DMS 273 treated with DMSO at 0.1 percent for 48 hours (cell line): ENCODE data around the gene MYL1.

Experiments used
- DNase-seq: peaks from one replicate; lab custom pipeline; 2025; lab: John Stamatoyannopoulos, UW

MYL1 gene

GRCh38 chr2:210315015-210315788 lies at the start of gene MYL1:
Gene MYL1 (minus strand): TSS chr2:210315174. CDS start chr2:210315042, 132 bp downstream.
- DNase-seq = no peak

GRCh38 chr2:210363876-210364275 lies 48.9 kb upstream of the MYL1 start:
- DNase-seq = no peak

- DNase-seq = no peak
These were observed 48.3 kb upstream of the MYL1 start for GRCh38 chr2:210363261-210363660.

- DNase-seq = no peak
These were observed 45.4 kb upstream of the MYL1 start for GRCh38 chr2:210360412-210360811.

- no peak for DNase-seq
These were observed 42.0 kb upstream of the MYL1 start for GRCh38 chr2:210356944-210357343.

GRCh38 chr2:210337159-210337558 lies 22.2 kb upstream of the MYL1 start:
- no peak for DNase-seq

GRCh38 chr2:210324906-210325305 lies 9.9 kb upstream of the MYL1 start:
- DNase-seq = no peak

- no peak for DNase-seq
These were observed 9.5 kb upstream of the MYL1 start for GRCh38 chr2:210324458-210324857.

- no peak for DNase-seq
These were observed 8.0 kb upstream of the MYL1 start for GRCh38 chr2:210323003-210323402.

GRCh38 chr2:210318891-210319290 lies 3.9 kb upstream of the MYL1 start:
- no peak for DNase-seq

- no peak for DNase-seq
These were observed 3.5 kb upstream of the MYL1 start for GRCh38 chr2:210318486-210318885.

- DNase-seq = no peak
These were observed 4.4 kb downstream of the MYL1 start for GRCh38 chr2:210310550-210310949.

GRCh38 chr2:210309548-210310233 lies 5.3 kb downstream of the MYL1 start:
- no peak for DNase-seq

- DNase-seq = no peak
These were observed 11.5 kb downstream of the MYL1 start for GRCh38 chr2:210303498-210303897.

GRCh38 chr2:210302326-210302725 lies 12.6 kb downstream of the MYL1 start:
- DNase-seq = no peak

GRCh38 chr2:210299866-210300373 lies 15.1 kb downstream of the MYL1 start:
- DNase-seq = no peak

- no peak for DNase-seq
These were observed 26.6 kb downstream of the MYL1 start for GRCh38 chr2:210288408-210288807.

- DNase-seq = no peak
These were observed 27.7 kb downstream of the MYL1 start for GRCh38 chr2:210287301-210287700.

GRCh38 chr2:210286123-210286680 lies 28.8 kb downstream of the MYL1 start:
- no peak for DNase-seq

GRCh38 chr2:210277133-210277532 lies 37.8 kb downstream of the MYL1 start:
- DNase-seq = no peak

- no peak for DNase-seq
These were observed 43.7 kb downstream of the MYL1 start for GRCh38 chr2:210271300-210271699.

GRCh38 chr2:210269148-210269547 lies 45.8 kb downstream of the MYL1 start:
- DNase-seq = no peak

GRCh38 chr2:210268281-210268680 lies 46.7 kb downstream of the MYL1 start:
- no peak for DNase-seq
